NB4 (cell line): ENCODE data around the gene FAM3D.

Experiments
- CTCF ChIP-seq: IDR thresholded peaks from one replicate; pipeline ENCODE4 v1.5.1; 2012; ENCODE audit warnings: low read depth, low read length
- MAX ChIP-seq: IDR thresholded peaks from 2 replicates; pipeline ENCODE4 v1.6.1; 2011; ENCODE audit warnings: low read depth, low read length
- MYC ChIP-seq: IDR thresholded peaks from 2 replicates; pipeline ENCODE4 v1.6.1; 2011; ENCODE audit warnings: low read depth, low read length
- POLR2A ChIP-seq: IDR thresholded peaks from 2 replicates; pipeline ENCODE4 v1.6.1; 2011; ENCODE audit warnings: mild to moderate bottlenecking; ENCODE audit not compliant: insufficient read length; ENCODE audit errors: extremely low read depth

GRCh38 chr3:58683466-58683865 lies 16.9 kb upstream of the FAM3D start:
- TF ChIP-seq CTCF (no peak), POLR2A (no peak), MYC (no peak), MAX (no peak)
